ENCODE results near the gene NREP.
A peak's percentile ranks its signal among the peaks of the same experiment; 100 is the strongest.
"Not testable (repeated sequence)": the region's sequence is repeated elsewhere in the genome, so short reads cannot be mapped to it uniquely, and the experiment has no call there.

The NREP gene

GRCh38 chr5:111739416-111739815 lies 17.6 kb downstream of the NREP start:
- no peak for DNase-seq (ENCODE audit: low read depth in 2 of 3, low spot score in 2 of 3)

GRCh38 chr5:111738118-111738517 lies 18.9 kb downstream of the NREP start:
- DNase-seq (ENCODE audit: low read depth in 2 of 3, low spot score in 2 of 3) = no peak

- DNase-seq (ENCODE audit: low read depth in 2 of 3, low spot score in 2 of 3) = no peak
Observed at GRCh38 chr5:111737716-111738115, 19.3 kb downstream of the NREP start.

DNA sequence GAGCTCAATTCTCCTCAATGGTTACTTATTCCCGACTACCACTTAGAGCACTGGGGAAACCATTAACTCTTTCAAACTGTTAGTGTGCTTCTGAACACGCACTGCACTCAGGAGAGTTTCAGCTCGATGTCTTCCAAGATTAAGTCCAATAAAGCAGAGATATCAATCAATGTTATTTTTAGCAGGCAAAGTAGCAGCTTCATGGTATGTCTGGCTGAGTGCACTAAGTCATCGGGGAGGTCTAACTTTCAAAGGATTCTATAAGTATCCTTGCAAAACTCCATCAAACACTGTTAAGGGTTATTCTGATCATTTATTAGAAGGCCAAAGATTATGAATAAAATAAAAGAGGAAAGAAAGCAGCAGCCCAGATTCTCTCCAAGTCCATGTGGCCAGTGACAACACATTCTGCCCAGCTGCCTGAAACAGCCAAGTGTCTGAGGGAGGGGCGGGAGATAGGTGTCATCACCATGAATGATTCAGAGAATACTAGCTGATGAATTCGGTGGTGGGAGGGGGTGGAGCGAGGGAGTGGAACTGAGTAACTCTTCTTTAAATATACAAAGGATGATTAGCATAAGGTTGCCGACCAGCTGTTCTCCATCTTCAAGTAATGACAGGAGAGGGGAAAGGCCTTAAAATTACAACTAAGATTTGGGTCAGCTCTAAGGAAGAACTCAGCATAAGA lies 21.3 kb downstream of the NREP start:
- DNase-seq (ENCODE audit: low read depth in 2 of 3, low spot score in 2 of 3) = peak in 1 of 3 experiments; percentile 17

- no peak for DNase-seq (ENCODE audit: low read depth in 2 of 3, low spot score in 2 of 3)
Observed at GRCh38 chr5:111734597-111734996, 22.4 kb downstream of the NREP start.

DNA sequence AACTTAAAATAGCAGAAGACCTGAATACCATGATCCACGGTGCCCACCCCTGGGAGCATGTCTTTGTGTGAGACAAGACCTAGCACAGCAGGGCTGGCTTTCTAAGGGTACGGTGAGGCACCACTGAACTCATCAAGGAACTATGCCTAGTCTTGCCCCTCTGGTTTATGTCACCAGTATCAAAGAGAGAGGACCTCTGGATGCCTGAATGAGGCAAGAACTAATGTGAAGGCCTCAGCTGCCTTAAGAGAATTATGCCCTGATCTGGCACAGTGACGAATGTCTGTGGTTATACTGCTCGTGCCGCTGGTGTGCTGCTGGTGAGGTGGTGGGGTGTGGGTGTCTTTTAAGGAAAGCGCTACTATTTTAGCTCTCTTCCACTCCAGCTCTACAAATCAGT lies 23.0 kb downstream of the NREP start:
- no peak for DNase-seq (ENCODE audit: low read depth in 2 of 3, low spot score in 2 of 3)

GRCh38 chr5:111733571-111733970 lies 23.4 kb downstream of the NREP start:
- no peak for DNase-seq (ENCODE audit: low read depth in 2 of 3, low spot score in 2 of 3)

DNA sequence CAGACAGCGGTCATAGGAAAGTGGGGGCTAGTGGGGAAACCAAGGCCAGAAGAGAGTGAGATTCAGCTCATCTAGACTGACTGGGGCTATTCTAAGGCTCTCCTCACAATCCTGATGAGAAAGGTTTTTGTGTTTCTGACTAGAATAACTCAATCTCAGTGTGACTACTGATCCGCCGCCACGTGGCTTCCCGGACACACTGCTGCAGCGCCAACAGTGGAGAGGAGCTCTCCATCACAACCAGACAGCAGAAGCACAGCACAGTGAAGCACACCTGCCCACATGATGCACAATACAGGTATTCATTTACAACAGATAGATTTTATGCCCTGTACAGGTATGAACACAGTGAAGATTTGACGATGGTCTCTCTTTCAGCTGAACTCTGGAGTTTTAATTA lies 25.4 kb downstream of the NREP start:
- DNase-seq (ENCODE audit: low read depth in 2 of 3, low spot score in 2 of 3) = no peak

DNA sequence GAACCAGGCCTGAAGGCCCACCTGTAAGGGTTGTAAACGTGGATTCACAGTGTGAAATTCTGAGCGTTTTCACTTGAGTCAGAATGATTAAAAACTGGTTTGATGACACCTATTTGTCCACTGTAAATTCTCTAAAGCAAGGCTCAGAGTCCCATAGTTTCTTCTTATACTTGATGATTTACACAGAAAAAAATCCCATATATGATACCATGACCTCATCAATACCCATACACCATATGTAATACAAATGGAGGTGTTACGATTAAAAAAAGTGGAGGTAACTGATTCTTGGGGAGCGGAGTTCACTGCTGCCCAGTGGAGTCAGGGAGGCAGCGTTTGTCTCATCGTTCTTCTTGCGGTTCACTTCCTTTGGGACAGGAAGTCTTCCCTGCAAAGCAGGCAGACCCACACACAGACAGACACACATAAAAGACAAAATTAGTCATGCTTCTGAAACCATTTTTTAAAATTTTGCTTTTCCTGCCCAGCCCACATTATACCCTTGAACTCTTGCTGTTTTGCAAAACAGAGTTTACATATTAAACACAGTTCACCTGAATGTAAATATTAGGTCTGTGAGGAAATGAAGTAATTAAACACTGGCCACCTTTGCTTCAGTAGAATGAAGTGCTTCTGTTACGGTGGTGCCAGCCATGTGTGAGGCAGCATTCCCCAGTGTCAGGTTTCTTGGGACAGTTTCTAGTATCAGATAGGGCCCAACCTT lies 26.2 kb downstream of the NREP start:
- DNase-seq (ENCODE audit: low read depth in 2 of 3, low spot score in 2 of 3) = no peak

- DNase-seq (ENCODE audit: low read depth in 2 of 3, low spot score in 2 of 3) = no peak
Observed at GRCh38 chr5:111728941-111729340, 28.1 kb downstream of the NREP start.

GRCh38 chr5:111726986-111727385 lies 30.0 kb downstream of the NREP start:
- no peak for DNase-seq (ENCODE audit: low read depth in 2 of 3, low spot score in 2 of 3)

- DNase-seq (ENCODE audit: low read depth in 2 of 3, low spot score in 2 of 3) = no peak
Observed at GRCh38 chr5:111722140-111722539, 34.9 kb downstream of the NREP start.

DNA sequence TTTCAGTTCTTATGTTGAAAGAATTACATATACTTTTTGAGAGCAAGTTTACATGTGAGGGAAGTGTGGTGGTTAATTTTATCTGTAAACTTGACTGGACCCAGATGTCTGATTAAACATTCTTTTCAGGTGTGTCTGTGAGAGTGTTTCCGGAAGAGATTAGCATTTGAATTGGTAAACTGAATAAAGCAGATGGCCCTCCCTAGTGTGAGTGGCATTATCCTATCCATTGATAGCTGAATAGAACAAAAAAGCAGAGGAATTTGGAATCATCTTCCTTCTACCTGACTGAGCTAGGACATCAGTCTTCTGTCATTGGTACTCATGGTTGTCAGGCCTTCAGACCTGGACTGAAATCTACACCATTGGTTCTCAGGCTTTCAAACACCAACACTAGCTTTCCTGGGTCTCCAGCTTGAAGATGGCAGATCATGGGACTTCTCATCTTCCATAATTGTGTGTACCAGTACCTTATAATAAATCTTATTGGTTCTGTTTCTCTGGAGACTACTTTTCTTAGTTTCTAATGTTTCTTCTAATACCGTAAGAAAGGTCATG lies 36.6 kb downstream of the NREP start:
- no peak for DNase-seq (ENCODE audit: low read depth in 2 of 3, low spot score in 2 of 3)

DNA sequence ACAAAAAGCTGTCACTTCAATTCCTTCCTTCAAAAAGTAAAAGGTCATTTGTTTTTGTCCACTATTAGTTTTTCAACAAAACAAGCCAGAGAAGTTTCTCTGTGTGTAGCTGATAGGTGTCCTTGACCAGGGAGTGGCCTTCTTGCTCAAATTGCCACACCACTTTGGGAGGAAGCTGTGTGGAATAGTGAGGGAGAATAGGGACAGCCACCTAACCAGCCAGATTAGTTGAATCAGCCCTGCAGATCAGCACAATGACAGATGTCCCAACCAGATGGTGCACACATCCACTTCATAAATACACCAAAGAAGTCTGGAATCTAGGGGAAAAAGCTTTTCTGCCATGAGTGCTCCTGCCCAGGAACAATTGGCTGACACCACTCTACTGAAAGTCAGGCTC lies 37.2 kb downstream of the NREP start:
- no peak for DNase-seq (ENCODE audit: low read depth in 2 of 3, low spot score in 2 of 3)

DNA sequence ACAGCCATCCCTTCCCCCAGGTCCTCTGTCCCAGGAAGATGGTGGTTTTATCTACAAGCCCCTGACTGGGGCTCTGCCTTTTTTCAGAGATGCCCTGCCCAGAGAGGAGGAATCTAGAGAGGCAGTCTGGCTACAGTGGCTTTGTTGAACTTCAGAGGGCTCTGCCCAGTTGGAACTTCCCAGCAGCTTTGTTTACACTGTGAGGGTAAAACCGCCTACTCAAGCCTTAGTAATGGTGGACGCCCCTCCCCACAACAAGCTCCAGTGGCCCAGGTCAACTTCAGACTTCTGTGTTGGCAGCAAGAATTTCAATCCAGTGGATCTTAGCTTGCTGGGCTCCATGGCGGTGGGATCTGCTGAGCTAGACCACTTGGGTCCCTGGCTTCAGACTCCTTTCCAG lies 40.2 kb downstream of the NREP start:
- DNase-seq (ENCODE audit: low read depth in 2 of 3, low spot score in 2 of 3) = not testable (repeated sequence)

GRCh38 chr5:111707630-111708164 lies 49.3 kb downstream of the NREP start:
- DNase-seq (ENCODE audit: low read depth in 2 of 3, low spot score in 2 of 3) = no peak

- DNase-seq (ENCODE audit: low read depth in 2 of 3, low spot score in 2 of 3) = no peak
Observed at GRCh38 chr5:111706345-111706744, 50.6 kb downstream of the NREP start.

GRCh38 chr5:111704452-111705085 lies 52.4 kb downstream of the NREP start:
- no peak for DNase-seq (ENCODE audit: low read depth in 2 of 3, low spot score in 2 of 3)

DNA sequence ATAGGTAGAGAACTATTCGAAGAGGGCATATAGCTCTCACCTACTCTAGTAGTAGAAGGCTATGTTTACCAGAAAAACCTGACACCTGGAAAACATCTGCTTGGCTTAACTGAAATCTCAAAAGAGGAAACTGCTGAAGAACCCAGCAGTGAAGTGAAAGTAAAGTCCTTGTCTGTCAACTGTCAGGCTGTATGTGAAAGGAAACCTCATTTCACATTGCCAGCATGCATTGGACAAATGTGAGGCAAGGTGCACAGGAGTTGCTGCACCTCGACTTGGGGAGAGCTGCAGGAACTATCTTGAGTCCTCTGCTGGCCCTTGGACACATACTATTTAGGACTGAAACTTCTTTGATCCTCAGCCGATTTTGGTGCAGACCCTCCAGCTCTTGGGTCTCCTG lies 53.3 kb downstream of the NREP start:
- DNase-seq (ENCODE audit: low read depth in 2 of 3, low spot score in 2 of 3) = no peak

GRCh38 chr5:111699976-111700375 lies 57.0 kb downstream of the NREP start:
- no peak for DNase-seq (ENCODE audit: low read depth in 2 of 3, low spot score in 2 of 3)

DNA sequence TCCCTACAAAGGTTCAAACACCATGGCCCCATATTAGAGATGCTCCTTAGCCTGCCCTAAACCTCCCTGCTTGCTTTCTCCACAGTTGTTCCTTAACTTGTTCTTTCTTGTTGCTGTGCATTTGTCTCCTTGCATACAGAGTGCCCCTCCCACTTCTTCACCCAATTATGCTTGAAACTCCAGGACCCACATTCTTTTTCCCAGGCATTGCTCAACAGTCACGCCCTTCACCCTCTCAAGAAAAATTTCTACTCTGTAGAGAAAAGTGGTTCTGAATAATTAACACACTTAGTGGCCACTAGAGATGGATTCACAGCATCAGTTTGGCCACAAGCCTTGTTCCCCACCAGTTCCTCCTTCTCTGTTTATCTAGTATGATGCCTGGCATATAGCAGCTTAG lies 57.7 kb downstream of the NREP start:
- DNase-seq (ENCODE audit: low read depth in 2 of 3, low spot score in 2 of 3) = no peak

Measured in activated CD8-positive, alpha-beta memory T cell treated with anti-CD3 and anti-CD28 coated beads for 48 hours (primary cell).